WTC11 (cell line): ENCODE data around the gene ZRSR2. TPM values are rescaled to one million over a fixed set of nuclear protein-coding genes. Genes with fewer than 3 reads are reported as not detected.

Experiments used
- ATAC-seq: fragments of 200-7000 bp; cut with Tn5 transposase; 2 replicates; pipeline ENCODE4 v1.10.0; 2021; ENCODE audit warnings: mild to moderate bottlenecking, moderate library complexity
- CTCF ChIA-PET: fragments of 300-600 bp; sonication (Branson Sonifier 250); formaldehyde crosslinking; loops from one replicate; lab custom pipeline; 2021; ENCODE audit warnings: antibody characterized with exemption; lab: Charles Lee
- POLR2A ChIA-PET: fragments of 350-600 bp; sonication (Branson Sonifier 250); formaldehyde crosslinking; loops from one replicate; lab custom pipeline; 2021; ENCODE audit warnings: antibody characterized with exemption; lab: Charles Lee
- DNase-seq: peaks from one replicate; pipeline ENCODE4 v3.0.0; 2021; ENCODE audit warnings: low spot score
- H3K27ac Mint-ChIP-seq: 2 replicates; pipeline ENCODE4 v1.8.0; 2021; ENCODE audit warnings: mixed read lengths
- H3K27me3 Mint-ChIP-seq: 2 replicates; pipeline ENCODE4 v1.8.0; 2021; ENCODE audit warnings: low read depth, mild to moderate bottlenecking, moderate library complexity, mixed read lengths
- H3K36me3 Mint-ChIP-seq: 2 replicates; pipeline ENCODE4 v1.8.0; 2021; ENCODE audit warnings: mixed read lengths
- H3K4me1 Mint-ChIP-seq: 2 replicates; pipeline ENCODE4 v1.8.0; 2022; ENCODE audit warnings: mixed read lengths
- H3K4me3 Mint-ChIP-seq: 2 replicates; pipeline ENCODE4 v1.8.0; 2021; ENCODE audit warnings: mild to moderate bottlenecking, moderate library complexity, mixed read lengths
- H3K9me3 Mint-ChIP-seq: 2 replicates; pipeline ENCODE4 v1.8.0; 2021; ENCODE audit warnings: mixed read lengths
- CREB1 ChIP-seq: sonication (generic); formaldehyde crosslinking; IDR thresholded peaks from 2 replicates; pipeline ENCODE4 v1.8.0; 2023; ENCODE audit warnings: mild to moderate bottlenecking, missing genetic modification reagents
- CREM ChIP-seq: sonication (generic); formaldehyde crosslinking; IDR thresholded peaks from 2 replicates; pipeline ENCODE4 v1.8.1; 2022; ENCODE audit warnings: mild to moderate bottlenecking, missing genetic modification reagents, moderate library complexity
- GABPB1 ChIP-seq: sonication (generic); formaldehyde crosslinking; IDR thresholded peaks from 2 replicates; pipeline ENCODE4 v1.8.1; 2023; ENCODE audit warnings: mild to moderate bottlenecking, missing genetic modification reagents
- GTF2I ChIP-seq: fragments of 250-450 bp; sonication (Bioruptor Pico); conservative IDR thresholded peaks from 2 replicates; pipeline ENCODE4 v1.4.0; 2021; ENCODE audit warnings: mild to moderate bottlenecking
- IRF2 ChIP-seq: sonication (generic); formaldehyde crosslinking; IDR thresholded peaks from 2 replicates; pipeline ENCODE4 v1.8.0; 2022; ENCODE audit warnings: low read depth, missing genetic modification reagents, borderline replicate concordance
- JAZF1 ChIP-seq: fragments of 250-450 bp; sonication (Bioruptor Pico); IDR thresholded peaks from 2 replicates; pipeline ENCODE4 v1.9.0; 2021; ENCODE audit warnings: moderate library complexity, mild to moderate bottlenecking, inconsistent platforms
- NFATC4 ChIP-seq: fragments of 250-450 bp; sonication (Bioruptor Pico); IDR thresholded peaks from 2 replicates; pipeline ENCODE4 v1.9.0; 2021; ENCODE audit warnings: mild to moderate bottlenecking
- NFYB ChIP-seq: sonication (generic); formaldehyde crosslinking; conservative IDR thresholded peaks from 2 replicates; pipeline ENCODE4 v1.8.0; 2022; ENCODE audit warnings: low read depth, missing genetic modification reagents
- NR1H2 ChIP-seq: sonication (generic); formaldehyde crosslinking; IDR thresholded peaks from 2 replicates; pipeline ENCODE4 v1.9.0; 2021; ENCODE audit warnings: mild to moderate bottlenecking, moderate library complexity, missing genetic modification reagents
- NR2C2 ChIP-seq: sonication (generic); formaldehyde crosslinking; IDR thresholded peaks from 2 replicates; pipeline ENCODE4 v1.8.0; 2022; ENCODE audit warnings: mild to moderate bottlenecking, missing genetic modification reagents
- PRRX2 ChIP-seq: fragments of 250-450 bp; sonication (Bioruptor Pico); IDR thresholded peaks from 2 replicates; pipeline ENCODE4 v1.8.0; 2021; ENCODE audit warnings: mild to moderate bottlenecking
- SP1 ChIP-seq: sonication (generic); formaldehyde crosslinking; conservative IDR thresholded peaks from 2 replicates; pipeline ENCODE4 v1.8.1; 2022; ENCODE audit warnings: missing genetic modification reagents
- STAT6 ChIP-seq: sonication (generic); formaldehyde crosslinking; conservative IDR thresholded peaks from 2 replicates; pipeline ENCODE4 v1.8.1; 2023; ENCODE audit warnings: mild to moderate bottlenecking, low read depth, missing genetic modification reagents, moderate library complexity
- TCF7 ChIP-seq: sonication (generic); formaldehyde crosslinking; IDR thresholded peaks from 2 replicates; pipeline ENCODE4 v1.8.0; 2022; ENCODE audit warnings: mild to moderate bottlenecking, low read depth, missing genetic modification reagents, moderate library complexity
- TEAD4 ChIP-seq: sonication (generic); formaldehyde crosslinking; IDR thresholded peaks from 2 replicates; pipeline ENCODE4 v1.8.0; 2022; ENCODE audit warnings: mild to moderate bottlenecking, missing genetic modification reagents
- USF2 ChIP-seq: sonication (generic); formaldehyde crosslinking; IDR thresholded peaks from 2 replicates; pipeline ENCODE4 v1.8.1; 2023; ENCODE audit warnings: mild to moderate bottlenecking, missing genetic modification reagents, moderate library complexity
- ZBTB21 ChIP-seq: sonication (generic); formaldehyde crosslinking; IDR thresholded peaks from 2 replicates; pipeline ENCODE4 v1.8.1; 2023; ENCODE audit warnings: mild to moderate bottlenecking, missing genetic modification reagents, borderline replicate concordance
- ZNF219 ChIP-seq: sonication (generic); formaldehyde crosslinking; IDR thresholded peaks from 2 replicates; pipeline ENCODE4 v1.8.0; 2023; ENCODE audit warnings: missing genetic modification reagents, mild to moderate bottlenecking, borderline replicate concordance
- ZNF232 ChIP-seq: sonication (generic); formaldehyde crosslinking; IDR thresholded peaks from 2 replicates; pipeline ENCODE4 v1.8.0; 2022; ENCODE audit warnings: mild to moderate bottlenecking, missing genetic modification reagents
- total RNA-seq: library from RNA; stranded (reverse); gene quantifications from 3 replicates; pipeline ENCODE4 v1.2.3, GENCODE V29; 2021
- TF ChIP-seq, protein P1 (sequence below): sonication (generic); formaldehyde crosslinking; IDR thresholded peaks from 2 replicates; pipeline ENCODE4 v1.8.1; 2023; ENCODE audit warnings: mild to moderate bottlenecking, missing genetic modification reagents, moderate library complexity
- TF ChIP-seq, protein P2 (sequence below): sonication (generic); formaldehyde crosslinking; IDR thresholded peaks from 2 replicates; pipeline ENCODE4 v1.8.1; 2022; ENCODE audit warnings: low read depth, missing genetic modification reagents, borderline replicate concordance

The ZRSR2 gene
- total RNA-seq, 1 experiment from 2014 or later, result 8.6 TPM

DNA sequence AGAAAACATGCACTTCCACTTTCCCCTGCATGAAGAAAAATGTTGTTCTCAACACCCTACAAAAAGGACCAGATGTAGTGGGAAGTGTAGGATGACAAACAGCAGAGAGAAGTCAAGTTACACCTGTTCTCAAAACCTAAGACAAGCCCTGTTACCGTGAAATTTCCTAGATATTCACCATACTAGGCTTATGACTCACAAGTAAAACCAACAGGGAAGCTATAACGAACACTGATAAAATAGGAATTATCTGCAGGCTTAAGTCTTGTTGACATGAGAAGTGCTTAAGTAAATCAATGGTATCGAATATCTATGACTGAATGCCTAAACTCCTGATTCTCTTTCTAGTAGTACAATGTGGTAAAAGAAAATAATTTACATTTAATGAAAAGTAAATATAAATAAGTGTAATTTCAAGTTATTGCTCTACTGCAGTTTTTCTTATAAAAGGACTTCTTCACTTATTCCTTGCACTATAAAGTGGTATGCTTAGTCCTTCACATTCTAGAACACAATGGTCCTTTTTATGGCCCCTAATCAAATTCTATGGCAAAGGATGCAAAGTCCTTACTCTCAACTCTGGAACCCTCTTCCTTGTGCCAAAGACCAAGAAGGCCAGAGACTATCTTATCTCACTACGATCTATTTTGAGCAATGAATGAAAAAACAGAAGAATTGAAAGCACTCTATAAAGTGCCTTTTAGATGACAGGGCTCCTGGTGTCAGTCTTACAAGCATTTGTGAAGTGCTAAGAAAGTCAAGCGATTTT lies 44.7 kb downstream of the ZRSR2 start (continued):
- TF ChIP-seq NFYB (no peak), TEAD4 (CRISPR knock-in tag) (no peak), NR2C2 (CRISPR knock-in tag) (no peak)
- TF ChIP-seq, protein P1, sequence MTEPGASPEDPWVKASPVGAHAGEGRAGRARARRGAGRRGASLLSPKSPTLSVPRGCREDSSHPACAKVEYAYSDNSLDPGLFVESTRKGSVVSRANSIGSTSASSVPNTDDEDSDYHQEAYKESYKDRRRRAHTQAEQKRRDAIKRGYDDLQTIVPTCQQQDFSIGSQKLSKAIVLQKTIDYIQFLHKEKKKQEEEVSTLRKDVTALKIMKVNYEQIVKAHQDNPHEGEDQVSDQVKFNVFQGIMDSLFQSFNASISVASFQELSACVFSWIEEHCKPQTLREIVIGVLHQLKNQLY (CRISPR knock-in tag), result no peak

- Mint-ChIP-seq H3K4me3 (no peak overlapping the region), H3K36me3 (peaks cover 38% of the 10 kb centered on the region), H3K9me3 (no peaks in the 10 kb centered on the region), H3K4me1 (peaks cover 26% of the 10 kb centered on the region), H3K27ac (no peak overlapping the region), H3K27me3 (no peaks in the 10 kb centered on the region)
- TF ChIP-seq TEAD4 (CRISPR knock-in tag) (no peak), GTF2I (CRISPR knock-in tag) (no peak), TCF7 (CRISPR knock-in tag) (no peak), PRRX2 (no peak), ZNF219 (no peak), JAZF1 (CRISPR knock-in tag) (no peak), ZBTB21 (CRISPR knock-in tag) (no peak)
- TF ChIP-seq, protein P2, sequence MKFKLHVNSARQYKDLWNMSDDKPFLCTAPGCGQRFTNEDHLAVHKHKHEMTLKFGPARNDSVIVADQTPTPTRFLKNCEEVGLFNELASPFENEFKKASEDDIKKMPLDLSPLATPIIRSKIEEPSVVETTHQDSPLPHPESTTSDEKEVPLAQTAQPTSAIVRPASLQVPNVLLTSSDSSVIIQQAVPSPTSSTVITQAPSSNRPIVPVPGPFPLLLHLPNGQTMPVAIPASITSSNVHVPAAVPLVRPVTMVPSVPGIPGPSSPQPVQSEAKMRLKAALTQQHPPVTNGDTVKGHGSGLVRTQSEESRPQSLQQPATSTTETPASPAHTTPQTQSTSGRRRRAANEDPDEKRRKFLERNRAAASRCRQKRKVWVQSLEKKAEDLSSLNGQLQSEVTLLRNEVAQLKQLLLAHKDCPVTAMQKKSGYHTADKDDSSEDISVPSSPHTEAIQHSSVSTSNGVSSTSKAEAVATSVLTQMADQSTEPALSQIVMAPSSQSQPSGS (CRISPR knock-in tag), result no peak
- ATAC-seq (peak; percentile 84), DNase-seq (peak; percentile 25)
- POLR2A ChIA-PET, result no interaction called here
- CTCF ChIA-PET, result interaction anchor here (0.8 kb wide), 1 partner anchor 93 kb away, joined by 3 read pairs; no protein-coding TSS in a partner anchor
Measured at GRCh38 chrX:15838017-15838416, 47.7 kb downstream of the ZRSR2 start.

- Mint-ChIP-seq H3K4me1 (peaks cover 8% of the 10 kb centered on the region), H3K9me3 (no peaks in the 10 kb centered on the region), H3K36me3 (peaks cover 65% of the 10 kb centered on the region), H3K27me3 (no peaks in the 10 kb centered on the region), H3K4me3 (no peak overlapping the region), H3K27ac (peak overlapping the region; percentile 68)
- DNase-seq, result no peak
- ATAC-seq, result no peak
- ChIA-PET POLR2A (interaction anchor here (0.7 kb wide), 1 partner anchor 167 kb away, joined by 4 read pairs; no protein-coding TSS in a partner anchor), CTCF (no interaction called here)
- TF ChIP-seq USF2 (CRISPR knock-in tag) (no peak), PRRX2 (no peak), SP1 (CRISPR knock-in tag) (no peak), TCF7 (CRISPR knock-in tag) (no peak), CREM (no peak), STAT6 (no peak), TEAD4 (CRISPR knock-in tag) (no peak), NFATC4 (CRISPR knock-in tag) (no peak), IRF2 (no peak), NFYB (no peak), ZNF232 (CRISPR knock-in tag) (no peak), CREB1 (CRISPR knock-in tag) (no peak), GABPB1 (CRISPR knock-in tag) (no peak), NR1H2 (CRISPR knock-in tag) (no peak)
Measured at GRCh38 chrX:15841853-15842516, 51.7 kb downstream of the ZRSR2 start.
